HPDE6-E6E7 (cell line): ENCODE data around the gene SAXO2.
"Not testable (repeated sequence)": the region's sequence is repeated elsewhere in the genome, so short reads cannot be mapped to it uniquely, and the experiment has no call there.

Experiments
- DNase-seq: peaks from one replicate; pipeline ENCODE4 v3.0.0; 2011; ENCODE audit warnings: missing footprints; ENCODE audit errors: extremely low spot score

SAXO2 gene

DNA sequence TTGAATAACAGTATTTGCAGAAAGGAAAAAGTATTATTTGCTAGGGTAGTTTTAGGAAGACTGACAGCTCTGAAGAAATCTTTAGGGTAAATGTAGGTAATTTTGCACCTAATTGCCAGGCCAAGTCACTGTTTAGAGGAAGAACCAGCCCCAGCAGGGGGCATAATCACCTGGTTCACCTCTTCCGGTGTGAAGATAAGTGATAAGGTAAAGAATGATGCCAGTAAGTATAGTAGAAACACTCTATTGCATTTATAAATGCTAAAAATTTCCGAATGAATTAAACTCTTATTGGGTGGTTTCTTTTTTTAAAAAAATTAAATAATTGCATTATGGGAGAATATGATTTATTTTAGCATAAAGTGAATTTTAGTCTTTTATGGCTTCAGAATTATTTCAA is 21.8 kb downstream of the SAXO2 start:
- not testable (repeated sequence) for DNase-seq

GRCh38 chr15:82286475-82286874 is 23.9 kb downstream of the SAXO2 start:
- not testable (repeated sequence) for DNase-seq

DNA sequence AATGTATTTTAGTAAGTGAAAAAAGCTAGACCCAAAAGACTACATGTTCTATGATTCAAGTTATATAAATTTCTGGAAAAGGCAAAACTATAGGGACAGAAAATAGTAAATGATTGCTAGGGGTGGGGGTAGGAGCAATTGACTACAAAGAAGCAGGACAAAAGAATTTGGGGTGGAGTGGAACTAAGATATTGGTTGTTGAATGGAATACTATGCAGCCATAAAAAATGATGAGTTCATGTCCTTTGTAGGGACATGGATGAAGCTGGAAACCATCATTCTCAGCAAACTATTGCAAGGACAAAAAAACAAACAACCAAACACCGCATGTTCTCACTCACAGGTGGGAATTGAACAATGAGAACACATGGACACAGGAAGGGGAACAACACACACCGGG is 25.6 kb downstream of the SAXO2 start:
- DNase-seq, result not testable (repeated sequence)

GRCh38 chr15:82292271-82292670 is 29.7 kb downstream of the SAXO2 start:
- no peak for DNase-seq

DNA sequence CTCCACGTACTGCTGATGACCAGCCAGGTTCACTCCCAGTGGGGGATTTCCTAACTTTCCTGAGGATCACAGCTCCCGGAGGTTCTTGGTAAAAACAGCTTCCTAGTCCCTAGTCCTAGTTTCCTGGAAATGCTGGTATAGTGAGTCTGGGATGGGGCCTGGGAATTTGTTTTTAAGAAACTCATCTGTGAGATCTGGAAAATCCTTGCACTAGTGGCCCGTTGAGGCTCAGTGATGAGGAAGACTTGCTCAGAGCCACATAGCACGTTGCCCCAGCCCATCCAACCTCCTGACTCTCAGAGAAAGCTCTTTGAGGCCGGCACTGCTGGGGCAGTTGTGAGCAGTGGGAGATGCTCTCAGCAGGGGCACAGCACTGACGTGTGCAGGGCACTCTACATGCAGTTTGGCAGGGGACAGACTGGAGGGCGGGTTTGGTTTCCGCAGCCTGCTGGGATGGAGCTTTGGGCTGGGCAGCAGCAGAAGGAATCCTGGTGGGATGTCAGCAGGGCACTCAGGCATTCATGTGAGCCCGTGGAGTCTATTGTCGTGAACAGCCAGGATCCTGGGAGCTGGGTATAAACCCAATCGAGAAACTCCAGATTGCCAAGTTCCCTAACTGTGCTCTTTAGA is 31.6 kb downstream of the SAXO2 start:
- no peak for DNase-seq

DNA sequence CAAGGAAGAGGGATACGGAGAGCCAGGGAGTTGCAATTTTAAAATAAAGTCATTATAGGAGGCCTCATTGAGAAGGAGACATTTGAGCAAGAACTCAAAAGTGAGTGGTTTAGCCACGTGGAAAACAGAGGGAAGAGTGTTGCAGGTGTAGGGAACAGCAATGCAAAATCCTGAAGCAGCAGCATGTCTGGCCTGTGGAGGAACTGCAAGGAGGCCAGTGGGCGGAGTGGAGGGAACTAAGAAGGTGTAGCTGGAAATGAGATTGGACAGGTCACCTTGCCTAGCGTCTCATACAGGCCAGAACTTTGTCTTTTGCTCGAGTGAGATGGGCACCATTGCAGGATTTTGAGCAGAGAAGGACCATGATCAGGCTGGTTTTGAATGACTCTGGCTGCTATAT is 34.9 kb downstream of the SAXO2 start:
- no peak for DNase-seq

DNA sequence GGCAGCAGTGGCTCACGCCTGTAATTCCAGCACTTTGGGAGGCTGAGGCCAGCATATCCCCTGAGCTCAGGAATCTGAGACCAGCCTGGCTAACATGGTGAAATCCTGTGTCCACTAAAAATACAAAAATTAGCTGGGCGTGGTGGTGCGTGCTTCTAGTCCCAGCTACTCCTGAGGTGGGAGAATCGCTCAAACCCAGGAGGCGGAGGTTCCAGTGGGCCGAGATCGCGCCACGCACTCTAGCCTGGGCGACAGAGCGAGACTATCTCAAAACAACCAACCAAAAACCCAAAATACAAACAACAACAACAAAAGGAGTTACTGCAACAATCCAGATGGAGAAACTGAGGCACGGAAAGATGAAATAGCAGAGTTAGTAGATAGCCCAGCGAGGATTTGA is 35.4 kb downstream of the SAXO2 start:
- no peak for DNase-seq

- no peak for DNase-seq
Measured at GRCh38 chr15:82298520-82298919, 35.9 kb downstream of the SAXO2 start.

DNA sequence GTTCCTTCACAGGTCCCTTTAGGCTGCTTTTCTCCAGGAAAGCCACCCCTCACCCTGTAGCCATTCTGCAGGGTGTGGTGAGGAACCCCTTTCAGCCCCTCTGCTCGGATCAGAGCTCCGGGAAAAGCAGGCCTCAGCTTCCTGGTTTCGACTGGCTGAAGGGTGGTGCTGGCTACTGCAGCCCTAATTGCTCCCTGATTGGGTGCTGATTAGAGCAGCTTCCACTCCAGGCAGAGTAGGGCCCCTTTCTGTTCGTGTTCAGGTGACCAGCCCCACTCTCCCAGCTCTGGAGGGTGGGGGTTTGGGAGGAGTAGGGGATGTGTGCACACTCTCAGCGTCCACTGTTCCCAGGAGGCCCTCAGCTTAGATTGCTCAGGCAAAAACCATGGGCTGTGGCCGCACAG is 36.9 kb downstream of the SAXO2 start:
- DNase-seq, result not testable (repeated sequence)

- DNase-seq, result not testable (repeated sequence)
Measured at GRCh38 chr15:82300326-82300725, 37.7 kb downstream of the SAXO2 start.

DNA sequence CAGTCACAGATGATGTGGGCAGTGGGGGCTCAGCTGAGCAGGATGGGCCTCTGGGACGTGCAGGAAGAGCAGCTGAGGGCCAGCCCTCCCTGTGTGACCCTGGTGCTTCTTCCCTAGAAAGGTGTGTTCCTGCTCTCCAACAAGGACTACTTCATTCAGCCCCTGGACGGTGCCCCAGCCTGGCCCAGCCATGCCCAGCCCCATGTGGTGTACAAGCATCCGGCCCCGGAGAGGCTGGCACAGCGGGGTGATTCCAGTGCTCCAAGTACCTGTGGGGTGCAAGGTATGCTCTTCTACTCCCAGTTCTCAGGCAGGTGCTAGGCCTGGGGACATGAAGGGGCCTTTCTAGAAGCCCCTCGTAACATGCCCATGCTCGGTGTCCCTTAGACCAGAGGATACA is 38.3 kb downstream of the SAXO2 start:
- DNase-seq, result no peak

DNA sequence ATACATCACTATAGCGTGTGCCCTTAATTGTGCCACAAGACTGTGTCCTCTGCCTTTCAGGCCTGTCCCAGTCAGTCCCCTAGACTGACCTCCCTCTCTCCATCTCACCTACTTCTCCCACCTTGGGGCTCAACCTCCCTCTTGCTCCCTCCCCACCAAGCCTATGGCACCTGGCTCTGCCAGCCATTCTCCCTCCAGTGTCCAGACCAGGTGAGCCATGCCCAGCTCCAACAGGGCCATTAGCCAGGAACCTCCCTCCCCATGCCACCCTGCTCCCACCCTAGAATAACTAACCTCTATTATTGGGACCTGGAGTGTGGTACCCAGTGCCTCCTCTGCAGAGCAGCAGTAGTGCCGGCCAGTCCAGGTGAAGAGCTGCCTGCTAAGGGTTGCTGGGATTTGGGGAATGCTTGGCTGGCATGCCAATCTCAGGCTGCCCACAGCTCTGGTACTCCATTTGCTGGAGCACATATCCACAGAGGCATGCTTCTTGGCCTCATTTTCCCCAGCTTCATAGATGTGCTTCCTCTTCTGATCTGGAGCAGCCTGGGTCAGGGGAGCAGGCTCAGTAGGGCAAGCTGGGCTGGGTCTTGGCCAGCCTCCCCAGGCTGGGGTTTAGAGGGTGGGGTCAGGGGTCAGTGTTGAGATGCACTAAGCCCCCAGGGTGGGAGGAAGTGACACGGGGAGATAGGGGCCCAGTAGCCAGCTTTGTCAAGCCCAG is 38.8 kb downstream of the SAXO2 start:
- no peak for DNase-seq

GRCh38 chr15:82303956-82304777 is 41.5 kb downstream of the SAXO2 start:
- DNase-seq, result no peak

GRCh38 chr15:82304778-82305090 is 42.1 kb downstream of the SAXO2 start:
- no peak for DNase-seq

DNA sequence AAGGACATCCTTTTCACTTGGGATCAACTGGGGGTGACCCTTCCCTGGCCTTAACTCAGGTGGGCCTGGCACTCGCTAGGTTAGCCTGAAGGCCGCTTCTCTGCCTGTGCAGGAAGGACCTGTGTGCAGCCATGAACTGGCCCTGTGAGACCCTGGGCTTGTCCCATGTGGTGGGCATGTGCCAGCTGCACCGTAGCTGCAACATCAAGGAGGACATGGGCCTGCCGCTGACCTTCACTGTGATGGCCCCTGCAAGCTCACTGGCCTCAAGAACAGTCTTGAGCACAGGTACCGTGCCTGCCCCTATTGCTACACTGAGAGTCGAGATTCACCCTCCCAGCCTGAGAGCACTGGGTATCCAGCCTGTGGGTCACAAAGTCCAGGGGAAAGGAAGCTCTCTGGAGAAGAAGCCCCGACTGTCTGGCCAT is 43.0 kb downstream of the SAXO2 start:
- no peak for DNase-seq

DNA sequence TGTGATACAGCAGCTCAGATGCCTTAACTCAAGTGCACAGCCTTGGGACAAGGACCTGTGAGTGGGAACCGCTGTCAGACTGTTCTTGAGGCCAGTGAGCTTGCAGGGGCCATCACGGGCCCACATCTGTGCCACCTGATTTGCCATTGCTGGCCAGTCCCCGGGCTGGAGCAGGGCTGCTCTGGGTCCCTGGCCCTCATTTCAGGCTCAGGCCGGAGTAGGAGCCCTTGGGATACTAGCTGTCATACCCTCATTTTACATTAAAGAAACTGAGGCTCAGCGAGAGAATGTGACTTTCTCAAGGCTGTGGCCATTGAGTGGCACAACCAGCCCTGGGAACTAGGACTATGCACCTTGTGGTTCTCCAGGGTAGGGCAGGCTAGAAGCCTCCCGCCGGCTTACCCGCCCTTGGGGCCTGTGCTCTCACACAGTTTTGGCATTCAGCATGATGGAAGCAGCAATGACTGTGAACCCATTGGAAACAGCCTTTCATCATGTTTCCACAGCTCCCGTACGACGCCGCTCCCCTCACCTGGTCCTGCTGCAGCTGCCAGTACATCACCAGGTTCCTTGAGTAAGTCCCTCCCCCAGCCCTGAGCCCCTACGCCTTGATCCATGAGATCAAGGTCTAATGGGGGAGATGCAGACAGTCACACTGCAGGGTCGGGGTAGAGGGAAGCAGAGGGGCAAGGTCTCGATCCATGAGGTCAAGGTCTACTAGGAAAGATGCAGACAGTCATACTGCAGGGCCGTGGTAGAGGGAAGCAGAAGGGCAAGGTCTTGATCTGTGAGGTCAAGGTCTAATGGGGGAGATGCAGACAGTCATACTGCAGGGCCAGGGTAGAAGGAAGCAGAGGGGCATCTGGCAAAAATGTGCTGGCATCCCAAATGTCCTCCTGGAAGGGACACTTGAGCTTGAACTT is 44.4 kb downstream of the SAXO2 start:
- DNase-seq, result no peak

GRCh38 chr15:82307714-82308081 is 45.1 kb downstream of the SAXO2 start:
- no peak for DNase-seq

GRCh38 chr15:82309802-82310201 is 47.2 kb downstream of the SAXO2 start:
- DNase-seq, result no peak

- DNase-seq, result not testable (repeated sequence)
Measured at GRCh38 chr15:82311321-82311720, 48.7 kb downstream of the SAXO2 start.

DNA sequence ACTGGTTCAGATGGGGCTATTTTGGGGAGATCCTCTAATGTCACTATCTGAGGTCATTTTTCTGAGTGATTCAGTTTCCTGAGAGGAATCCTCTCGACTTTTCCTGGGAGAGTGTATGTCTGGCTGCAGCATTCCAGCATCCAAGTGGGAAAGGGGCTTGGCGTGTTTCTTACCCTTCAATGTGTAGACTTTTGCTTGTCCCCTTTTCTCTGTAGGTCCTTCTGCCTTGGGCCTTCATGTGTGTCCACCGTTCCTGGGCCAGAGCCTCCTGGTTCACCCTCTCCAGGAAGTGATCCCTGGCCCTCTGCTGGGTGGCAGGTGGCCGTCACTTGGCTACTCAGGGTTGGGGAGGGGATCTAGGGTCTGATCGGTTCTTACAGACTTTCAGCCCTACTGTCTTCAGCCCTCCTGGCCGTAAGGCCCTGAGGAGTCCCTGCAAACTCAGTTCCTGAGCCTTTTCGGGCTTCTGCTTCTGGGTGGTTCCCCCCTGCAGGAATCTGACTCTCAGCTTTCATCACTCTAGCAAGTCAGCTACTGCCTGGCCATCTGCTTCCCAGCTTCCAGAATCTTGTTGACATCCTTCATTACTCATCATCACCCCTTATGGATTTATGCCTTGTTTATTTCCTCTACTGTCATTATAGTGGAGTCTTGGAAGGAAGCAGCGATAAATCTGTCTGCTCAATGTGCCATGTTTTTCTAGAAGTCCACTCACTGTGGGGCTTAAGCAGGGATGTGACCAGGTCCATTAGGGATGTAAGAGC is 50.1 kb downstream of the SAXO2 start:
- no peak for DNase-seq

DNA sequence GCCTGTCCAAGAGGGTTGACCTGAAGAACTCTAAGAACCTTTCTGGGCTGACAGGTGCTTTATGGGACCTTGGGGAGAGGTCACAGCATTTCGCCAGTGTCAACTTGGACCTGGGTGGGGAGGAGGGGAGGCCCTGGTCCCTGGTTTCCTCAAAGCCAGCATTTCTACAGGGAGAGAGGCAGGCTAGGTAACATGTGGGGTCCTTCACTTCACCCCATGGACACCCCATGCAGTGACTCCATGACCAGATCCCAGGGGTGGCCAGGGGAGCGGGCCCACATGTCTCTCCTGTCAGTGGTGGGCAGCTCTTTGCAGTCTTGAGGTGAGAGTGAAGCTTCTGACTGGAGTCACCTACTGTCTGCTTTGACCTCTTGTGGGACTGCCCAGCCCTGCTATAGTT is 50.8 kb downstream of the SAXO2 start:
- DNase-seq, result no peak
